Astrocyte of the spinal cord (primary cell): ENCODE data around the gene KIF3A.
"Not testable (repeated sequence)": the region's sequence is repeated elsewhere in the genome, so short reads cannot be mapped to it uniquely, and the experiment has no call there.

Experiments used
- DNase-seq: peaks from one replicate; pipeline ENCODE4 v3.0.0; 2011; ENCODE audit warnings: low read depth, low spot score
- H3K4me3 ChIP-seq: 2 replicates; pipeline ENCODE4 v1.5.1; 2011; ENCODE audit warnings: low read depth, mild to moderate bottlenecking, low read length, moderate library complexity
- in situ Hi-C: cut with HindIII; loops from 2 replicates; pipeline ENCODE4 v1.10.0; 2017; ENCODE audit warnings: low sequenced_read_pairs
- TF ChIP-seq, protein P1 (sequence below): IDR thresholded peaks from 2 replicates; pipeline ENCODE4 v1.5.1; 2012; ENCODE audit warnings: low read depth, mild to moderate bottlenecking, low read length, inconsistent platforms

The KIF3A gene

DNA sequence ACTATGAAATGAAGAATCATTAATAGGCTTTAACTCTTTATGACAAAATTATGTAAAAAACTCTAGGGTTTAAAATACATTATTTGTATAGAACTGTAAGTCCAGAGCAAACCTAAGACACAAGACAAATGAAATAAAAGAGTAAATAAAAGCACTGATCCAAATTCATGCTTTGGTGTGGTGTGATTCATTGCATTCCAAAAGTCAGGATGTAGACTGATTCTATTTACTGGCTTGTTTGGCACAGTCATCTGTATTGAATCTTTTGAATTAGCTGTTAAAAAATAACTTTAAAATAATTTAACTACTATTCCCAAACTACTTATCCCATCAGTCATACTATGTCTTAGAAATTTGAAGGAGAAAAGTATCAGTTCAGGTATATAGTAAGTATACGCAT lies 32.5 kb downstream of the KIF3A start:
- no peak overlapping the region for H3K4me3 ChIP-seq
- TF ChIP-seq, protein P1, sequence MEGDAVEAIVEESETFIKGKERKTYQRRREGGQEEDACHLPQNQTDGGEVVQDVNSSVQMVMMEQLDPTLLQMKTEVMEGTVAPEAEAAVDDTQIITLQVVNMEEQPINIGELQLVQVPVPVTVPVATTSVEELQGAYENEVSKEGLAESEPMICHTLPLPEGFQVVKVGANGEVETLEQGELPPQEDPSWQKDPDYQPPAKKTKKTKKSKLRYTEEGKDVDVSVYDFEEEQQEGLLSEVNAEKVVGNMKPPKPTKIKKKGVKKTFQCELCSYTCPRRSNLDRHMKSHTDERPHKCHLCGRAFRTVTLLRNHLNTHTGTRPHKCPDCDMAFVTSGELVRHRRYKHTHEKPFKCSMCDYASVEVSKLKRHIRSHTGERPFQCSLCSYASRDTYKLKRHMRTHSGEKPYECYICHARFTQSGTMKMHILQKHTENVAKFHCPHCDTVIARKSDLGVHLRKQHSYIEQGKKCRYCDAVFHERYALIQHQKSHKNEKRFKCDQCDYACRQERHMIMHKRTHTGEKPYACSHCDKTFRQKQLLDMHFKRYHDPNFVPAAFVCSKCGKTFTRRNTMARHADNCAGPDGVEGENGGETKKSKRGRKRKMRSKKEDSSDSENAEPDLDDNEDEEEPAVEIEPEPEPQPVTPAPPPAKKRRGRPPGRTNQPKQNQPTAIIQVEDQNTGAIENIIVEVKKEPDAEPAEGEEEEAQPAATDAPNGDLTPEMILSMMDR: no peak
- in situ Hi-C loops: no loop called here
- no peak for DNase-seq

DNA sequence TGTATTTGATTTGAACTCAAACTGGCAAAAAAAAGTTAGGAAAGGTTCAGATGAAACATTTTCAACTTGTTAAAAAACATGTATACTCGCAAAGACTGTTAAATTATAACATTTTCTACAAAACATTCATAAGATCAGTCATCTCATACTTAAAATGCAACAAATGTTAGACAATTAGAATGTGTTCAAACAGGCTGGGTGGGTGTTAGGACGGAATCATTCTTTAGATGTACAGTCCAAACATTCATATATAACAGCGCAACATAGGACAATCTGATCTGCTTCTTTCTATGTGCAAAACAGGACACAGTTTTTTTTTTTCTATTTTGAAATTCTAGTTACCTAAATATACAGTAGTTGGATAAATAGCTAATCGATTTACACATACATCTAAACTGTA lies 41.4 kb downstream of the KIF3A start:
- in situ Hi-C loops: no loop called here
- H3K4me3 ChIP-seq: no peak overlapping the region
- TF ChIP-seq, protein P1: no peak
- DNase-seq: no peak

DNA sequence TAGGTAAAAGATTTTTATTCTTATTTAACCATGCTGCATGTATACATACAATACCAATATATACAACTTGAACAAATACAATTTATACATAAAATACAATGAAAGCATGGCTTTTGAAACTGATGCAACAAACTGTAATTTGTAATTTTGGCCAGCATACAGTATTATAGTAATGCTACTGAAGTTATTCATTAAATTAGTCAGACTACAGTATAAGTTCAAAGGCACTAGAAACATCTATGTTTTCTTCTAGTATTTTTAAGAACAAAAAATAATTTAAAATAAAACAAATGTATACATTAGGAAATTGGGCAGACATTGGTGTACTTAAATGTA lies 44.7 kb downstream of the KIF3A start:
- H3K4me3 ChIP-seq: no peak overlapping the region
- TF ChIP-seq, protein P1: no peak
- in situ Hi-C loops: no loop called here
- DNase-seq: no peak

DNA sequence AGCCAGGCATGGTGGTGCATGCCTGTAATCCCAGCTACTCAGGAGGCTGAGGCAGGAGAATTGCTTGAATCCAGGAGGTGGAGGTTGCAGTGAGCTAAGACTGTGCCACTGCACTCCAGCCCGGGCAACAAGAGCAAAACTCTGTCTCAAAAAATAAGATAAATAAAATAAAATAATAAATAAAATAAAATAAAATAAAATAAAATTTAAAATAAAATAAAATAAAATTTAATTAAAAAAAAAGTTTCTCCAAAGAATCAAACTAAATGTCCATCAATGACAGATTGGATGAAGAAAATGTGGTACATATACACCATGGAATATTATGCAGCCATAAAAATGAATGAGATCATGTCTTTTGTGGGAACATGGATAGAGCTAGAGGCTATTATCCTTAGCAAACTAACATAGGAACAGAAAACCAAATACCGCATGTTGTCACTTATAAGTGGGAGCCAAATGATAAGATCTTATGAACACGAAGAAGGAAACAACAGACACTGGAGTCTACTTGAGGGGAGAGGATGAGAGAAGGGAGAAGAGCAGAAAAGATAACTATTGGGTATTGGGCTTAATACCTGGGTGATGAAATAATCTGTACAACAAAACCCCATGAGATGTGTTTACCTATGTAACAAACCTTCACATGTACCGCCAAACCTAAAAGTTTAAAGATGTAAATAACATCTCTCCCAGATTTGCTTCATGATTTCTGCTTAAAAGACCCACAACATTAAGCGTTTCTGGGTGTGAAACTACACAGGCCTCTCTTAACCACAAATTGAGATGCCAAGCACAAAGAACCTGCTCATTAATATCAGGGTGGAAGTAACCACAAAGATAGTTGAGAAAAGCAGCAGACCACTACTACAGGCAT lies 45.4 kb downstream of the KIF3A start:
- in situ Hi-C loops, DNase-seq, H3K4me3 ChIP-seq: not testable (repeated sequence)

DNA sequence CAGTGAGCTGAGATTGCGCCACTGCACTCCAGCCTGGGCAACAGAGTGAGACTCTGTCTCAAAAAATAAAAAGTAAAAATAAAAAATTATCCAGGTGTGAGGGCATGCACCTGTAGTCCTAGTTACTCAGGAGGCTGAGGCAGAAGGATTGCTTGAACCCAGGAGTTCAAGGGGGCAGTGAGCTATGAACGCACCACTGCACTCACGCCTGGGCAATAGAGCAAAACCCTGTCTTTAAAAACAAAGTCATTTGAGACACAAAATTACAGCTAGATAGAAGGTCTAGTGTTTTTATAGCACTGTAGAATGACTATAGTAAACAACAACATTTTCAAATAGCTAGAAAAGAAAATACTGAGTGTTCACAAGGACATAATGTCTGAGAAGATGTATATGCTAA lies 47.2 kb downstream of the KIF3A start:
- TF ChIP-seq, protein P1: no peak
- no peak overlapping the region for H3K4me3 ChIP-seq
- in situ Hi-C loops: no loop called here
- no peak for DNase-seq

DNA sequence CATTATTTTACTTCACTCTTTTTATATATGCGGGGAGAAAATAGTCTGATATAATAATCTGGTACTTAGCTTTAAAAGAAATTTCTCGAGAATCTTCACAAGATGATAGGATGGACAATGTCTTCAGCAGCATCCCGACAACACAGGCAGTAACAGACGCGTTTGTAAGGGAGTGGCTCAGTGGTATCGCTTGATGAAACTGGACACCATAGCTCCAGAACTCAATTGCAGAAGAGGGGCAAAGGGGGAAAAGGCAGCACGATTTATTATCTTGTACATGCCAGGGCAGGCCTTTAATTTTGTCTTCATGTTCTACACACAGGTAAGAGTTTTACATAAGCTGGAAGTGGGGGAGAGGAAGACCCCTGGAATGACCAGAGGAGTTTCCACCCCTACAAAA lies 47.8 kb downstream of the KIF3A start:
- in situ Hi-C loops: no loop called here
- TF ChIP-seq, protein P1: no peak
- DNase-seq: no peak
- H3K4me3 ChIP-seq: no peak overlapping the region

DNA sequence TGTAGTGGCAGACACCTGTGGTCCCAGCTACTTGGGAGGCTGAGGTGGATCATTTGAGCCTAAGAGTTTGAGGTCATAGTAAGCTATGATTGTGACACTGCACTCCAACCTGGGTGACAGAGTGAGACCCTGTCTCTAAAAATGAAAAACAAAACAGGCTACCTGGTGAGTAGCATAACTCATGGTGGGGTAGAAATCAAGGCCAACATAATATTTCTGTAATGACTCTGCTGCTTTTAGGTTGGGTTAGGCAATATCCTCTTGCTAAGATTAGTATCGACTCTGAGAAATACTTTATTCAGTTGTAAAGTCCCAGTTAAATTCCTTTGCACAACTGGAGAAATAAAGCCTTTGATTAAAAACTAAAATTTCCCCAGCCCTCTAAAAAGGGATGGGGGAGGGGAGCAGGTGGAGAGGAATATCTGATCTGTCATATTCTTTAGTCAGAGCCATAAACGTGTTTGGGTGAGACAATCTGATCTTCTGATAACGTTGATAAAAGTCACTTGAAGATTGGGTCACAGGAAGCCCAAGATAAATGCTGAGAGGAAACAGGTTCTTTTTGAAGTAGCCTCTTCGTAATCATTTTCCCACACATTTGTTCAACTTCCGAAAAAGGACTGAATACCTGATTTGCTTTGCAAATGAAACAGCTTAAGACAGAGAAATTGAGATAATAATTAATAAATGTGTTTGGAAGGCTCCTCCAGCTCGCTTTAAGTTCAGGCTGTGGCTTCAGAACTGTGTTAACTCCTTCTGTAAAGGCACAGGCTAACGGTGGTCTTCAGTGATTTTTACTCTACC lies 48.6 kb downstream of the KIF3A start:
- H3K4me3 ChIP-seq: no peak overlapping the region
- DNase-seq: no peak
- TF ChIP-seq, protein P1: no peak
- in situ Hi-C loops: no loop called here
